ENCODE measurements around the gene GDF15. TPM values are rescaled to one million over a fixed set of nuclear protein-coding genes. Genes with fewer than 3 reads are reported as not detected.

GDF15 gene
- total and polyA plus RNA-seq, 2 experiments from 2014 or later: 12.6 to 19.8 TPM

DNA sequence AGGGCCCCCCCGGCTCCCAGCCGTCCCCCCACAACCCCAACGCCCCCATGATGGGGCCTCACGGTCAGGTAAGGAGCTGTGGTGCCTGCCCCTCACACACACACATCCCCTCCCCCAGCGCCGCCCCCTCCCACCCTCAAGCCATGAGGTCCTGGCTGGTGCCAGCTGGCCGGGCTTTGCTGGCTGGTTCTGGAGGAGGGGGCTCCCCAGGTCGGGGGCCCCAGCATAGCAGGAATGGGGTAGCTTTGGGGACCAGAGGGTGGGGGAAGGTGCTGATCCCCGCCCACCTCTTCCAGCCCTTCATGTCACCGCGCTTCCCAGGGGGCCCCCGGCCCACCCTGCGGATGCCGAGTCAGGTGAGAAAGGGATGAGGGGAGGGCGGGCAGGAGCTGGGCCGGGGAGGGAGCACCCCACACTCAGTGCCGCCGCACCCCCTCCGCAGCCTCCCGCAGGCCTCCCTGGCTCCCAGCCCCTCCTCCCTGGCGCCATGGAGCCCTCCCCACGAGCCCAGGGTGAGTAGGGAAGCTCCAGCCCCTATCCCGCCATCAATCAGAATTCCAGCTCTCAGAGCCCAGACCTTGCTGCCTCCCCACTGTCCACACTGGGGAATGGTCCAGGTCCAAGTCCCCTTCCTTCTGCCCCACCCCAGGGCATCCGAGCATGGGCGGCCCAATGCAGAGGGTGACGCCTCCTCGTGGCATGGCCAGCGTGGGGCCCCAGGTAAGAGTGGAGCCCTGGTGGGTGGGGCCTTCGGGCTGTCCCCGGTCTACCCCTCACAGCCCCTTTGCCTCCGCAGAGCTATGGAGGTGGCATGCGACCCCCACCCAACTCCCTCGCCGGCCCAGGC lies 45.6 kb downstream of the GDF15 start:
- Mint-ChIP-seq H3K4me3 (0 out of 3 replicates have a peak overlapping the region, but pooled peaks have one; percentile 47), H3K9me3 (no peaks in the 10 kb centered on the region), H3K27me3 (ENCODE audit: insufficient read depth, low read depth, poor library complexity) (peaks cover 23% of the 10 kb centered on the region), H3K36me3 (ENCODE audit: low read depth) (peaks cover 17% of the 10 kb centered on the region), H3K27ac (no peak overlapping the region), H3K4me1 (peaks cover 19% of the 10 kb centered on the region)
- Histone ChIP-seq H3F3A (replicated peaks; ENCODE audit: low read depth) (peaks cover 19% of the 10 kb centered on the region), H3K36me3 (ENCODE audit: insufficient read depth) (no peaks in the 10 kb centered on the region), H4K20me1 (replicated peaks; ENCODE audit: insufficient read depth) (peaks cover 3% of the 10 kb centered on the region), H2AFZ (no peak overlapping the region), H3K79me2 (replicated peaks; ENCODE audit: insufficient read depth) (no peaks in the 10 kb centered on the region), H3K4me3 (peak overlapping the region; percentile 20; the same call in 1 of the 2 replicates), H3K4me2 (peak overlapping the region; percentile 64), H3K4me1 (ENCODE audit: insufficient read depth) (peaks cover 44% of the 10 kb centered on the region), H3K27me3 (ENCODE audit: insufficient read depth) (no peaks in the 10 kb centered on the region), H3K9me2 (ENCODE audit: insufficient read depth) (no peaks in the 10 kb centered on the region), H3K27ac (ENCODE audit: low read depth) (no peak overlapping the region)
- DNase-seq (ENCODE audit: low spot score) (peak; percentile 39), ATAC-seq (no peak)
- TF ChIP-seq, protein P1, sequence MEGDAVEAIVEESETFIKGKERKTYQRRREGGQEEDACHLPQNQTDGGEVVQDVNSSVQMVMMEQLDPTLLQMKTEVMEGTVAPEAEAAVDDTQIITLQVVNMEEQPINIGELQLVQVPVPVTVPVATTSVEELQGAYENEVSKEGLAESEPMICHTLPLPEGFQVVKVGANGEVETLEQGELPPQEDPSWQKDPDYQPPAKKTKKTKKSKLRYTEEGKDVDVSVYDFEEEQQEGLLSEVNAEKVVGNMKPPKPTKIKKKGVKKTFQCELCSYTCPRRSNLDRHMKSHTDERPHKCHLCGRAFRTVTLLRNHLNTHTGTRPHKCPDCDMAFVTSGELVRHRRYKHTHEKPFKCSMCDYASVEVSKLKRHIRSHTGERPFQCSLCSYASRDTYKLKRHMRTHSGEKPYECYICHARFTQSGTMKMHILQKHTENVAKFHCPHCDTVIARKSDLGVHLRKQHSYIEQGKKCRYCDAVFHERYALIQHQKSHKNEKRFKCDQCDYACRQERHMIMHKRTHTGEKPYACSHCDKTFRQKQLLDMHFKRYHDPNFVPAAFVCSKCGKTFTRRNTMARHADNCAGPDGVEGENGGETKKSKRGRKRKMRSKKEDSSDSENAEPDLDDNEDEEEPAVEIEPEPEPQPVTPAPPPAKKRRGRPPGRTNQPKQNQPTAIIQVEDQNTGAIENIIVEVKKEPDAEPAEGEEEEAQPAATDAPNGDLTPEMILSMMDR (conservative IDR thresholded peaks at IDR 0.05; ENCODE audit: low read depth in 2 of 2): no peak

DNA sequence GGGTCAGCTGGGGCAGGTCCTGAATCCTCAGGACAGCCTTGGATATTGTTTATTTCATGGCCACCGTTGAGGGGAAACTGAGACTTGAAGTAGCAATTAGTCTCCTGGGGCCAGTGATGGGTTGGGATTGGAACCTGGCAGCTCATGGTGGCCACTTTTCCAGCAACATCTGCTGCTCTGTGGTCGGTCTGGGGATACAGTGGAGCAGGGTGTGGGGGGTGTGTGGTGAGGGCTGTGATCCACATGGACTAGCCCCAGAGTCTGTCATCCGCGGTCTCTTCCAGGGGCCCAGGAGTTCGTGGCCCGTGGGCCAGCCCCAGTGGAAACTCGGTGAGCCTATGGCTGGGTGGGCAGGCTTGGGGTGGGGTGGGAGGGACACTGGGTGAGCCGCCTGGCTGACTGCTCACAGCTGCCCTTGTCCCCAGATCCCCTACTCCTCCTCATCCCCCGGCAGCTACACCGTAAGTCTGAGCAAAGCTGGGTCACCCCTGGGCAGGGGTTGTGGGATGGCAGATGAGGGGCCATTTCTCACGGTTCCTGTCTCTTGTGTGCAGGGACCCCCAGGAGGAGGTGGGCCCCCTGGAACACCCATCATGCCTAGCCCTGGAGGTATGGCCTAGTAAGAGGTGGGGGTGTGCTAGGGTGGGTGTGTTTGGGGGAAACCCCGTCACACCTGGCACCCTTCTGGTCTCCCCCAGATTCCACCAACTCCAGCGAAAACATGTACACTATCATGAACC lies 46.5 kb downstream of the GDF15 start:
- Histone ChIP-seq H3K4me2 (peak overlapping the region; percentile 86), H2AFZ (no peak overlapping the region), H3K4me1 (ENCODE audit: insufficient read depth) (peaks cover 44% of the 10 kb centered on the region), H3K4me3 (peak overlapping the region; percentile 66), H4K20me1 (replicated peaks; ENCODE audit: insufficient read depth) (peaks cover 3% of the 10 kb centered on the region), H3F3A (replicated peaks; ENCODE audit: low read depth) (peaks cover 20% of the 10 kb centered on the region), H3K79me2 (replicated peaks; ENCODE audit: insufficient read depth) (no peaks in the 10 kb centered on the region), H3K27me3 (ENCODE audit: insufficient read depth) (no peaks in the 10 kb centered on the region), H3K27ac (ENCODE audit: low read depth) (no peak overlapping the region), H3K9me2 (ENCODE audit: insufficient read depth) (no peaks in the 10 kb centered on the region), H3K36me3 (ENCODE audit: insufficient read depth) (no peaks in the 10 kb centered on the region)
- H3K4me3 Mint-ChIP-seq: peak overlapping the region; percentile 66
- ATAC-seq (no peak), DNase-seq (ENCODE audit: low spot score) (peak; percentile 26)
- no peak for TF ChIP-seq ZNF331 (CRISPR knock-in tag; IDR thresholded peaks at IDR 0.05; ENCODE audit: low read depth)
- no peak for TF ChIP-seq EZH2phosphoT487 (IDR thresholded peaks at IDR 0.05; ENCODE audit: unreplicated experiment)
- TF ChIP-seq POLR2AphosphoS5 (IDR thresholded peaks at IDR 0.05; ENCODE audit: low read depth): no peak
- TF ChIP-seq, protein P2, sequence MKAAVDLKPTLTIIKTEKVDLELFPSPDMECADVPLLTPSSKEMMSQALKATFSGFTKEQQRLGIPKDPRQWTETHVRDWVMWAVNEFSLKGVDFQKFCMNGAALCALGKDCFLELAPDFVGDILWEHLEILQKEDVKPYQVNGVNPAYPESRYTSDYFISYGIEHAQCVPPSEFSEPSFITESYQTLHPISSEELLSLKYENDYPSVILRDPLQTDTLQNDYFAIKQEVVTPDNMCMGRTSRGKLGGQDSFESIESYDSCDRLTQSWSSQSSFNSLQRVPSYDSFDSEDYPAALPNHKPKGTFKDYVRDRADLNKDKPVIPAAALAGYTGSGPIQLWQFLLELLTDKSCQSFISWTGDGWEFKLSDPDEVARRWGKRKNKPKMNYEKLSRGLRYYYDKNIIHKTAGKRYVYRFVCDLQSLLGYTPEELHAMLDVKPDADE (IDR thresholded peaks at IDR 0.05): no peak
- TF ChIP-seq, protein P3, sequence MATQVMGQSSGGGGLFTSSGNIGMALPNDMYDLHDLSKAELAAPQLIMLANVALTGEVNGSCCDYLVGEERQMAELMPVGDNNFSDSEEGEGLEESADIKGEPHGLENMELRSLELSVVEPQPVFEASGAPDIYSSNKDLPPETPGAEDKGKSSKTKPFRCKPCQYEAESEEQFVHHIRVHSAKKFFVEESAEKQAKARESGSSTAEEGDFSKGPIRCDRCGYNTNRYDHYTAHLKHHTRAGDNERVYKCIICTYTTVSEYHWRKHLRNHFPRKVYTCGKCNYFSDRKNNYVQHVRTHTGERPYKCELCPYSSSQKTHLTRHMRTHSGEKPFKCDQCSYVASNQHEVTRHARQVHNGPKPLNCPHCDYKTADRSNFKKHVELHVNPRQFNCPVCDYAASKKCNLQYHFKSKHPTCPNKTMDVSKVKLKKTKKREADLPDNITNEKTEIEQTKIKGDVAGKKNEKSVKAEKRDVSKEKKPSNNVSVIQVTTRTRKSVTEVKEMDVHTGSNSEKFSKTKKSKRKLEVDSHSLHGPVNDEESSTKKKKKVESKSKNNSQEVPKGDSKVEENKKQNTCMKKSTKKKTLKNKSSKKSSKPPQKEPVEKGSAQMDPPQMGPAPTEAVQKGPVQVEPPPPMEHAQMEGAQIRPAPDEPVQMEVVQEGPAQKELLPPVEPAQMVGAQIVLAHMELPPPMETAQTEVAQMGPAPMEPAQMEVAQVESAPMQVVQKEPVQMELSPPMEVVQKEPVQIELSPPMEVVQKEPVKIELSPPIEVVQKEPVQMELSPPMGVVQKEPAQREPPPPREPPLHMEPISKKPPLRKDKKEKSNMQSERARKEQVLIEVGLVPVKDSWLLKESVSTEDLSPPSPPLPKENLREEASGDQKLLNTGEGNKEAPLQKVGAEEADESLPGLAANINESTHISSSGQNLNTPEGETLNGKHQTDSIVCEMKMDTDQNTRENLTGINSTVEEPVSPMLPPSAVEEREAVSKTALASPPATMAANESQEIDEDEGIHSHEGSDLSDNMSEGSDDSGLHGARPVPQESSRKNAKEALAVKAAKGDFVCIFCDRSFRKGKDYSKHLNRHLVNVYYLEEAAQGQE (IDR thresholded peaks at IDR 0.05; ENCODE audit: unreplicated experiment): no peak
- TF ChIP-seq, protein P1 (conservative IDR thresholded peaks at IDR 0.05; ENCODE audit: low read depth in 2 of 2): no peak
- TF ChIP-seq JUNB (IDR thresholded peaks at IDR 0.05; ENCODE audit: unreplicated experiment): no peak
- TF ChIP-seq EZH2 (IDR thresholded peaks at IDR 0.05; ENCODE audit: low read depth, unreplicated experiment): no peak
- no peak for TF ChIP-seq STAT1 (IDR thresholded peaks at IDR 0.05; ENCODE audit: unreplicated experiment)
- TF ChIP-seq NANOG (IDR thresholded peaks at IDR 0.05; ENCODE audit: borderline replicate concordance): no peak
- H3K27ac Mint-ChIP-seq: no peak overlapping the region
- H3K36me3 Mint-ChIP-seq (ENCODE audit: low read depth): peaks cover 18% of the 10 kb centered on the region
- peaks cover 19% of the 10 kb centered on the region for H3K4me1 Mint-ChIP-seq
- H3K27me3 Mint-ChIP-seq (ENCODE audit: insufficient read depth, low read depth, poor library complexity): peaks cover 25% of the 10 kb centered on the region
- no peaks in the 10 kb centered on the region for H3K9me3 Mint-ChIP-seq

Measured in GM23338 (cell line).